ENCODE data around the gene DLX4.
A peak's percentile ranks its signal among the peaks of the same experiment; 100 is the strongest.

DLX4 gene

DNA sequence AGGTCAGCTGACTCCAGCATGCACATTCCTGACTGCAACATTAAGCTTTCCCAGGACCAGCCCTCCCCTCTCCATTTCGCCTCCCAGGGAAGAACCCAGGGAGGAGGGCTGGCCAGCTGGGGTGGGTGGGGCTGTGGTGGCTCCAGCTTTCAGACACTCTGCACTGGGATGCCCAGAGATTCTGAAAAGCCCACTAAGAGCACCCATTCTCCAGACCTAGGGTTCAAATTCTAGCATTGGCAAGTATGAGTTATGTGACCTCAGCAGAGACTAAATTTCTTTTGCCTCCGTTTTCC is 18.2 kb downstream of the DLX4 start:
- DNase-seq (ENCODE audit: low read depth in 2 of 2): no peak

GRCh38 chr17:49987681-49988441 is 18.9 kb downstream of the DLX4 start:
- no peak for DNase-seq (ENCODE audit: low read depth in 2 of 2)

DNA sequence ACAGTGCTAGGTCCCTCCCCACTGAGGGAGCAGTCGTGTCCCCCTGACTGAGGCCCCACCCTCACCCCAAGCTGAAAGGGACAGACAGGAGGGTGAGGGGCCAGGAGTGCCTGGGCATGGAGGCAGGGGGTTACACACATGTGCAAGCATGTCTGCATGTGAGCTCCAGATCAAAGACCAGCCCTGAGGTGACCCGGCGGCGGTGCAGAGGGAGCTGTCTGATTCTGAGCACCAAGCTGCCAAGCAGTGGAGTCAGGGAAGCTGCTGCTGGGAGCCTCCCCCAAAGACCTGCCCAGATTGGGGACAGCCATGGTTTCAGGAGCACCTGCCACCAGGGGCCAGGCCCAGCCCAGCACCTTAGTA is 20.5 kb downstream of the DLX4 start:
- DNase-seq (ENCODE audit: low read depth in 2 of 2): no peak

DNA sequence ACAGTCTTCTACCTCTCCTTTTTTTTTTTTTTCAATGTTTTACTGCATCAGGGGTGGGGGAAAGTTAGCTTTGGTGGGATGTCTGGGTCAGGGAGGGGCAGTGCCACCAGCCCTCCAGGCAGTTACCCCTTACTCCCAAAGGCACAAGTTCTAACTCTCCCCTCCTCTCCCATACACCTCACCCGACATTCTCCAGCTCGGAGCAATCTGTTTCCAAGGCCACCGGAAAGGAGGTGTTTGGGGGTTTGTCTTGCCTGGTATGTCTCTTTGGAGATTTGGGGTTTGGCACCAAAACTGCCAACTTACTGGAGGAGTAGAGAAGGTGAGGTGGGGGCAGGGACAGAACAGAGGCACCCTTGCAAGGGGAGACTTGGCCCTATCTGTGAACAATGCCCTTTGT is 21.3 kb downstream of the DLX4 start:
- no peak for DNase-seq (ENCODE audit: low read depth in 2 of 2)

GRCh38 chr17:49990921-49991320 is 21.9 kb downstream of the DLX4 start:
- DNase-seq (ENCODE audit: low read depth in 2 of 2): no peak

DNA sequence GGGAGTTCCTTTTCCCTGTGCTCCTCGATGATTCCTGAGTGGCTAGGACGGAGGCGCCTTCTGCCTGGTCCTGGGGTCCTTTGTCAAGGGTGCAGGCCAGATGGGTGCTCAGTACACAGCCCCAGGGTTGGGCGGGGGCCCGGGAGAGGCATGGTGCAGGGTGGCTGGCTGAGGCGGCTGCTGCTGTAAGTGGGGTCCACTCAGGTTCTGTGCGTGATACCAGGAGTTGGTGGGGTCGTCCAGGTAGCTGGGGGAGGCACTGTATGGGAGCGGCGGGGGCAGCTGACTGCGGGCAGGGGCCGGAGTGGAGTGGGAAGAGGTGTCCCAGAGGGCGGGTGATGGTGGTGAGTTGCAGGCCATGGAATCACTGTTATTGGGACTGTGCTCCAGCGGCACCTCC is 22.4 kb downstream of the DLX4 start:
- DNase-seq (ENCODE audit: low read depth in 2 of 2): no peak

DNA sequence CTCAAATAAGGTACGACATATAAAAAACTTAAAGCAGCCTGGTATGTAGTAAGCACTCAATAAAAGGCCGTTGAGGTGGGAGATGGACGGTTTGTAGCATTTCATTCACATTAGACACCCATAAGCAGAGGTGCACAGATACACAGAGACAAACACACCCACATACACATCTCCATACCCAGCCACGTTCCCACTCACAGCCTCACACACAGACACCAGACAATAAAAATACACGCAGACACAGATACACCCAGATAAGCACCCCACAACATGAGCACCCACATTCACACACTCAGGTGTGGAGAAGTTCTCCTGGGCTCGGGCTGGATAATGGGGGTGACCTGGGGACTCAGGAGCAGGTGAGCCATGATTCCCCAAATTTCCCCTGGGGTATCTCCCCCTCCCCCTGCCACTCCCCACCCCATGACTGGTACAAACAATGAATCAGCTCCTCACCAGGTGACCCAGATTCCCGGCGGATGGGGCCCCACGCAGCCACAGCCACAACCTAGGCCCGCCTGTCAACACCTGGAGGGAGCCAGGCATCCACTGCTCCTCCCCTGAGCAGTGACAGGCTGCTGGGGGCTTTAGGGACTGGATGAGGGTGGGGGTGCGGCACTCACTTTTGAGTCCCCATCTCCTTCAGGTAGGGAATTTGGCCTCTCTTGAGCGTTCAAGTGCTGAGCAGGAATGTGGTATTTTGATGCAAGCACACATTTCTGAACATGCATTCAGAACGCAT is 23.4 kb downstream of the DLX4 start:
- DNase-seq (ENCODE audit: low read depth in 2 of 2): no peak

DNA sequence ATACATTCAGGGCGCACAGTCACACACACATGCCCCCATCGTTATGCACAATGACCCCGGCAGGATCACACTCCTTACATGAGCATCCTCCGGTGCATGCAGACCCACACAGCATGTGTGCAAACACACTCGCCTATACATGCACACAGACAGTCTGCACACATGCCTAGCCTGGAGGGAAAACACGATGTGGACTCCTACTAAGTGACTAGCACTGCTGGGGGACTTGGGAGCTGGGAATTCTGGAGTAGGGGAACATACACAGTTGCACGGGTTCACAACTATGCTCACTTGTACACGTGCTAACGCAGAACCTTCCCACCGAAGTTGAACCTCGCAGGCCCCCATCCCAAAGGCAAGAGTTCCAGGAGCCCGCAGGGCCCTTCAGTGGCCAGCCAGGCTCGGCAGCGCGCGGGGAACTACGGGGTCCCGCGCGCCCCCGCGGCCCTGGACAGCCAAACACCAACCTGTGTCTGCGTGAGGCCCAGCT is 24.0 kb downstream of the DLX4 start:
- no peak for DNase-seq (ENCODE audit: low read depth in 2 of 2)

DNA sequence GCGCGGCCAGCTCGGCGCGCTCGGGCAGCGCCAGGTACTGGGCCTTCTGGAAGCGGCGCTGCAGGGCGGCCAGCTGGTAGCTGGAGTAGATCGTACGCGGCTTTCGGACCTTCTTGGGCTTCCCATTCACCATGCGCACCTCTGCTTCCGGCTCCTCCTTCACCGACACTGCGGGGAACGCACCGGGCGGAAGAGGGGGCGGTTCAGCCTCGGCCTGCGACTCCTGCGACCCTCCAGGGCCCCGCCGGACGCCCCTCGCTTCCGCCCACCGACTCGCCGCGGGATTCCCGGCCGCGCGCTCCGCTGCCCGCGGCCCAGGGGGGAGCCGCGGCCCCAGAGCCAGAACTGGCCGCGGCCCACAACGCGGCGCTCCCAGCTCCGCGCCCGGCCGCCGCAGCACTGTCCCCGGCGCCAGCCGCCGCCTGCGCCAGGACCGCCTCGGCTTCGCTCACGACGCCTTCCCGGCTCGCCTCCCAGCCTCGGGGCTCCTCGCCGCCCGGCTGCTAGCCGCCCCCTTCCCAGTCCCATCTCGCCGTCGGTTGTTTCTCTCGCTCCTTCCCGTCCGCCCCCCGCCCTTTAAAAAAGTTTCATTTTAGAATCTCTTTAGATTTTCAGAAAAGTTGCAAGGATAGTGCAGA is 24.6 kb downstream of the DLX4 start:
- DNase-seq (ENCODE audit: low read depth in 2 of 2): no peak

DNA sequence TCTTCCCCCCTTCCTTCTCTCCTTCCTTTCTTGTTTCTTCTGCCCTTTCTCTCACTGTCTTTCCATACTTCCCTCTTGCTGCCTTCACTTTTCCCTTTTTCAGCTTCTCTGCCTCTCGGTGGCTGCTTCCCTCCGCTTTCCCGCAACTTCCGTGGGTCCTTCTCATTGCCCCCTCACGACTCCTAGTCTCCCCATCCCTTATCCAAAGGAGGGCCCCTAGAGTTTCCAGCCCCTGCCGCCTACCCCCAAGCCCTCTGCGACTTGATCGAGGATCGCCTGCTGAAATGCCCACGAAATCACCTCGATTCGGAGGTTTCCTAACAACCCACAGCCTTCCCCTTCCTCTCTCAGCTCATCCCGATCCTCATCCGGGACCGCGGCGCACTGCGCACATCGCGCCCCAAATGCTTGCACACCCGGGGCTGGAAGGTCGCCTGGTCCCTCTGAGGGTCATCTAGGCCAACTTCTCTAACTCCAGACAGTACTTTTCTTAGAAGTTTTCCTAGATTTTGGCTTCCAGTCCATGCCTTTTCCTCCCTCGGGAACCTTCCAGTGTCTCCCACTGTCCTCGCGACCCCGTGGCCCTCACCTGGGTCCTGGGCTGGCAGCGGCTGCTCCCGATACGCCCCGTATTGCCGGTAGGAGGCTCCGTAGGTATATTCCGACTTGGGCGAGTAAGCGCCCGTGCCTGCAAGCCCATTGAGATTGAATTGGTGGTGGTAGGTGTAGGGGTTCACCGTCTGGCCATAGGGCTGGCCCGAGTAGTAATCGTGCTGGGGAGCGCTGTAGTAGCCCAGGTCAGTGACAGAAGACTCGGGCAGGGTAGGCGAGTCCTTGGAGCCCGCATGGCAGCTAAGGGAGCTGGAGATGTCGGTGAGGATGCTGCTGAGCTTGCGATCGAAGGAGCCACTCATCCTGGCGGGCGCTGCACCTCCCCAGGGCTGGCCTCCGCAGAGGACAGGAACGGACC is 25.4 kb downstream of the DLX4 start:
- no peak for DNase-seq (ENCODE audit: low read depth in 2 of 2)

DNA sequence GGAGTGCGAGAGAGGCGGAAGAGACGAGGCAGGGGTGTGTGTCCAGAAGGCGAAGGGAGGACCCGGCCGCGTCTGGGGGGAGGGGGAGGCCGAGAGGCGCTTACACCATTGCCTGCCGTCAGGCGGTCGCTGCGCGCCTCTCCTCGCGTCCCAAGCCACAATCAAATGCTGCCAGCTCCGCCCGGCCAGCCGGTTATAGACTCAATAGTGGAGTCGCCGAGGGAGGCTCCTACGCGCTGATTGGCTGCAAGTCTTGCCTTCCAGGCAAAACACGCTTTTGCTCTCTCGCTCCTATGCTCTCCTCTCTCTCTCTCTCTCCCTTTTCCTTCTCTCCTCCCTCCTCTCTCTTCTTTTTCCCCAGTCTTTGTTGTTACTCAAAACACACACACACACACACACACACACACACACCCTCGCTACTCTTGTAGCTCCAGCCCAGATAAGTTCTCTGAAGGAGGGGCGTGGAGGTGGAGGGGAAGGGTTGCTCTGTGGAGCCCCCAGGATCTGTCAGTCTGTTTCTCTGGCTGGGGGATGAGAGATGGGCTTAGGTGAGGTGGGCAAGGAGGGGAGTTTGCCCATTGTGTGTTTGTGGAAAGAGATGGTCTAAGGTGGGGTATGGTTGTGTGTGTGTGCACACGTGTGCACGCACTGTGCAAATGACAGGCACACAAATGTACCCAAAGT is 26.2 kb downstream of the DLX4 start, which contains the start of gene DLX3:
Gene DLX3, minus strand, starts transcription at position 170 of the 684 bp plus-strand sequence. CDS start 226 bp downstream, outside the sequence.
- DNase-seq (ENCODE audit: low read depth in 2 of 2): no peak

- DNase-seq (ENCODE audit: low read depth in 2 of 2): no peak
Measured at GRCh38 chr17:49996121-49996494, 27.1 kb downstream of the DLX4 start.

DNA sequence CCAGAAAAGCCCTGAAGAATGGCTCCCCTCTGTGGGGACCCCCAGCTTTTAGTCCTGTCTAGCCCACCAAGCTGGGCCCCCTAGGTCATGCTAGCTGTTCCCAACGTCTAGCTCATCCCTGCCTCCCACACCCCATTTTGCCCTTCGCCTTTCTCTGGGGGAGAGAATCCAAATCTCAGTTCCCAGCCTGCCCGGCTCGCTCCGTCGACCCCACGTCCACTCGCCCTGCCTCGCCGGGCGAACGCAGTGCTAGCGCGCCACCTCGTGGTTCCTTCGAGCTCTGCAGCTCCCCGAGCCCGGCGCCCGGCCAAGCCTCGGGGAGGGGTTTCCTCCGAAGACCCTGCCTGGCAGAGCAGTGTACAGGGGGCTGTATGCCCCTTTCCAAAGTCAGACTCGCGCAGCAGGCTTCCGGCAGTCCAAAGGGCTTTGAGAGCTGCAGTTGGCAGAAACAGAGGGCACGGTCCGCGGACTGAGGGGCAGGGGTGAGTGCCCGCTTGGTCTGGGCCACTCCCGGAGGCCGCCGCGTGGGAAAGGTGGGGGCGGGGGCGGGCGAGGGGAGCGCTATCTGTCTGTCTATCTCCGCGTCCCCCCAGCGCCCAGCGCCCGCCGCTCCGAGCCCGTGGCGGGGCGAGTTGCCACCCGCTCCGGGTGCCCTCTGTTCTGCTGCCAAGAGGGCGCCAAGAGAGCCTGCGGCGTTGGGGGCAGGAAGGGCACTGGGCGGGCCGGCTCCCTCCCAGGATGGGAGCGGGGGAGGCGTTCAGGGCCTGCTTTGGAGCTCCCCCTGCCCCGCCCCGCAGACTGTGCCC is 27.7 kb downstream of the DLX4 start:
- peak in 1 of 2 donors; percentile 18 for DNase-seq (ENCODE audit: low read depth in 2 of 2)

DNA sequence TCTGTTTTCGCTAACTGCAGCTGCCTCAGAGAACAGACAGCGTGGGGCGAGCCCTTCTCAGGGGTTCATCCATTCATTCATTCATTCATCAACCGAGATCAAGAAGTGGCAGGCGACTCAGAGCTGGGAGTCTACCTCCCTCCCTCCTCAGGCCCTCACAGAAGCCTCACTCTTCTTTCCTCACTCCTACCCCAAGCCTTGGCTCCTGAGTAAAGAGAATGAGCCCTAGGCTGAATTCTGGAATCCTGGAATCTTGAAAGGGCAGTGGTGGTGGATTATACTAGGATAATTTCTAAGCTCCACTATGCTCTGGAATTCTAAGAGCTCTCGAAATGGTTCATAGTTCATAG is 28.3 kb downstream of the DLX4 start:
- DNase-seq (ENCODE audit: low read depth in 2 of 2): no peak

GRCh38 chr17:49997773-49998703 is 29.0 kb downstream of the DLX4 start:
- DNase-seq (ENCODE audit: low read depth in 2 of 2): peak; percentile 57 to 65

DNA sequence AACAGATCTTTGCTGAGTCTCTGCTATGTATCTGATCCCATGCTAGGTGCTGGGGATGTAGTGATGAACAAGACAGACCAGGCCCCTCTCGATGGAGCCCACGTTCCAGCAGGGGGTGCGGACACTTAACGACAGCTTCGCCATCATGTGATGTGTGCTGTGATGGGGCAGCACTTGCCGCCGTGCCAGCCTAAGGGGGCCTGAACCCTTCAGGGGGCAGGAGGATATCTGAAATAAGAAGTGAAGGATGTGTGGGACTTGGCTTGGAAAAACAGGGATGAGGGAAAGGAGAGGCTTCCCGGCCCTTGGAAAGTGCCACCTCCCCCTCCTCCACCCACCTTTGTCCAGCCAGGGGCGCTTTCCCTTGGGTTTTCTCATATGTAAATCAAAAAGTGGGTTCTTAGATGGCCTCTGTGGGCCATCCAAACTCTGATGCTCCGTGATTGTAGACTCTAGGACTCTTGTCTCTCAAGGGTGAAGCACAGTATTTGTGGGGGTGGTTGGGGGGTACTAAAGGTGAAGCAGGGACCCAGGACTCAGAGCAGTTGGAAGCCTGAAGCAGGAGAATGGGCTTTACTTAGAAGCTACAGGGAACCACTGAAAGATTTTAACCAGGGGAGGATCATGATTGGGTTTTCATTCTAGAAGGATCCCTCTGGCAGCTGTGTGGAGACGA is 30.0 kb downstream of the DLX4 start:
- DNase-seq (ENCODE audit: low read depth in 2 of 2): no peak

GRCh38 chr17:50003911-50004310 is 34.9 kb downstream of the DLX4 start:
- DNase-seq (ENCODE audit: low read depth in 2 of 2): no peak

- DNase-seq (ENCODE audit: low read depth in 2 of 2): no peak
Measured at GRCh38 chr17:50009282-50009681, 40.3 kb downstream of the DLX4 start.

DNA sequence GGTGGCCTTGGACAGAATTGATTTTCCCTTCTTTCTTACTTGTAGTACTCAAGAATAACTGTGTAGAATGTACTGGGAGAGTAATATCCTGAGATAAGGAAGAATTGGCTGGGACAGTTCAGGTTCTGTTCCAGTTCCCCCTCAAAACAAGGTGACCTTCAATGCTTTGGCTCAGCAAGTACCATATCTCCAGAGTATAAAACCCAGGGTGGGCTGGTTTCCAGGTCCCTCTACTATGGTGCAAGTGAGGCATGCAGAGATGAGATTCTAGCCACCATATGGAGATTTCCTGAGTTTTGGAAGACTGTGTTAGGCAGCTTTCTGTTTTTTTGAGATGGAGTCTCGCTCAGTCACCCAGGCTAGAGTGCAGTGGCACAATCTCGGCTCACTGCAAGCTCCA is 44.1 kb downstream of the DLX4 start:
- no peak for DNase-seq (ENCODE audit: low read depth in 2 of 2)
